DOHH2 (cell line): Measurements from ENCODE around the gene NPM1.

Experiments used
- H3F3A ChIP-seq: fragments of 200-600 bp; sonication (generic), shearing (Covaris generic); 2 replicates; pipeline ENCODE4 v1.6.0; 2016; ENCODE audit warnings: antibody characterized with exemption, mild to moderate bottlenecking; ENCODE audit not compliant: control insufficient read depth, insufficient read depth
- H3K27ac ChIP-seq: fragments of 200-600 bp; sonication (generic); 2 replicates; pipeline ENCODE4 v1.5.1; 2014; ENCODE audit warnings: low read depth, mild to moderate bottlenecking, low read length, moderate library complexity
- H3K27me3 ChIP-seq: fragments of 200-600 bp; sonication (generic); 2 replicates; pipeline ENCODE4 v1.6.1; 2014; ENCODE audit warnings: mild to moderate bottlenecking, low read length, mixed read lengths; ENCODE audit not compliant: control insufficient read depth
- H3K36me3 ChIP-seq: fragments of 200-600 bp; sonication (generic); 2 replicates; pipeline ENCODE4 v1.6.1; 2014; ENCODE audit warnings: mild to moderate bottlenecking, low read length, moderate library complexity, mixed read lengths; ENCODE audit not compliant: control insufficient read depth
- H3K4me1 ChIP-seq: fragments of 200-600 bp; sonication (generic); 2 replicates; pipeline ENCODE4 v1.6.1; 2014; ENCODE audit warnings: mild to moderate bottlenecking, low read length, mixed read lengths; ENCODE audit not compliant: control insufficient read depth
- H3K4me2 ChIP-seq: fragments of 200-600 bp; sonication (generic); 2 replicates; pipeline ENCODE4 v1.6.0; 2014; ENCODE audit warnings: mild to moderate bottlenecking, low read length, moderate library complexity
- H3K4me3 ChIP-seq: fragments of 200-600 bp; sonication (generic); 2 replicates; pipeline ENCODE4 v1.5.1; 2014; ENCODE audit warnings: mild to moderate bottlenecking, low read length, mixed read lengths
- H3K79me2 ChIP-seq: fragments of 200-600 bp; sonication (generic); 2 replicates; pipeline ENCODE4 v1.6.1; 2014; ENCODE audit warnings: mild to moderate bottlenecking, low read length, mixed read lengths; ENCODE audit not compliant: control insufficient read depth
- H3K9me2 ChIP-seq: fragments of 200-600 bp; sonication (generic); replicated peaks from 2 replicates; pipeline ENCODE4 v1.6.1; 2014; ENCODE audit warnings: mild to moderate bottlenecking, low read length, mixed read lengths; ENCODE audit not compliant: control insufficient read depth
- H3K9me3 ChIP-seq: fragments of 200-600 bp; sonication (generic); 2 replicates; pipeline ENCODE4 v1.6.1; 2014; ENCODE audit warnings: antibody characterized with exemption, low read length, mixed read lengths; ENCODE audit not compliant: control insufficient read depth, insufficient read depth
- H4K20me1 ChIP-seq: fragments of 200-600 bp; sonication (generic); 2 replicates; pipeline ENCODE4 v1.6.0; 2014; ENCODE audit warnings: low read depth, mild to moderate bottlenecking, antibody characterized with exemption, low read length, moderate library complexity; ENCODE audit not compliant: control insufficient read depth, insufficient read depth
- EZH2phosphoT487 ChIP-seq: fragments of 200-600 bp; sonication (generic); IDR thresholded peaks from 2 replicates; pipeline ENCODE4 v1.6.1; 2017; ENCODE audit warnings: borderline replicate concordance, mild to moderate bottlenecking, antibody characterized with exemption, low read length, moderate library complexity, mixed read lengths
- TF ChIP-seq, protein P1 (sequence below): fragments of 200-600 bp; sonication (generic); IDR thresholded peaks from one replicate; pipeline ENCODE4 v1.5.1; 2014; ENCODE audit warnings: antibody characterized with exemption, mild to moderate bottlenecking, low read depth, low read length; ENCODE audit not compliant: poor library complexity, severe bottlenecking

The NPM1 gene

GRCh38 chr5:171367424-171368370 is 20.0 kb upstream of the NPM1 start:
- H3K27ac ChIP-seq, result no peak overlapping the region
- no peaks in the 10 kb centered on the region for H3K79me2 ChIP-seq
- TF ChIP-seq, protein P1, sequence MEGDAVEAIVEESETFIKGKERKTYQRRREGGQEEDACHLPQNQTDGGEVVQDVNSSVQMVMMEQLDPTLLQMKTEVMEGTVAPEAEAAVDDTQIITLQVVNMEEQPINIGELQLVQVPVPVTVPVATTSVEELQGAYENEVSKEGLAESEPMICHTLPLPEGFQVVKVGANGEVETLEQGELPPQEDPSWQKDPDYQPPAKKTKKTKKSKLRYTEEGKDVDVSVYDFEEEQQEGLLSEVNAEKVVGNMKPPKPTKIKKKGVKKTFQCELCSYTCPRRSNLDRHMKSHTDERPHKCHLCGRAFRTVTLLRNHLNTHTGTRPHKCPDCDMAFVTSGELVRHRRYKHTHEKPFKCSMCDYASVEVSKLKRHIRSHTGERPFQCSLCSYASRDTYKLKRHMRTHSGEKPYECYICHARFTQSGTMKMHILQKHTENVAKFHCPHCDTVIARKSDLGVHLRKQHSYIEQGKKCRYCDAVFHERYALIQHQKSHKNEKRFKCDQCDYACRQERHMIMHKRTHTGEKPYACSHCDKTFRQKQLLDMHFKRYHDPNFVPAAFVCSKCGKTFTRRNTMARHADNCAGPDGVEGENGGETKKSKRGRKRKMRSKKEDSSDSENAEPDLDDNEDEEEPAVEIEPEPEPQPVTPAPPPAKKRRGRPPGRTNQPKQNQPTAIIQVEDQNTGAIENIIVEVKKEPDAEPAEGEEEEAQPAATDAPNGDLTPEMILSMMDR, result no peak
- no peak for TF ChIP-seq EZH2phosphoT487
- no peaks in the 10 kb centered on the region for H3K27me3 ChIP-seq
- no peaks in the 10 kb centered on the region for H3F3A ChIP-seq
- no peak overlapping the region for H3K4me3 ChIP-seq
- H4K20me1 ChIP-seq, result no peaks in the 10 kb centered on the region
- H3K9me2 ChIP-seq, result no peaks in the 10 kb centered on the region
- no peak overlapping the region for H3K4me2 ChIP-seq
- no peaks in the 10 kb centered on the region for H3K9me3 ChIP-seq
- no peaks in the 10 kb centered on the region for H3K36me3 ChIP-seq
- no peaks in the 10 kb centered on the region for H3K4me1 ChIP-seq

DNA sequence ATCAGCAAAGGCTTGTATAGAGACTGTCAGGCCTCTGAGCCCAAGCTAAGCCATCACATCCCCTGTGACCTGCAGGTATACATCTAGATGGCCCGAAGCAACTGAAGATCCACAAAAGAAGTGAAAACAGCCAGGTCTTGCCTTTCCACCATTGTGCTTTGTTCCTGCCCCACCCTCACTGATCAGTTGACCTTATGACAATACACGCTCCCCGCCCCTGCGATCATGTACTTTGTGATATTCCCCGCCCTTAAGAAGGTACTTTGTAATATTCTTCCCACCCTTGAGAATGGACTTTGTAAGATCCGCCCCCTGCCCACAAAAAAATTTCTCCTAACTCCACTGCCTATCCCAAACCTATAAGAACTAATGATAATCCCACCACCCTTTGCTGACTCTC is 18.6 kb upstream of the NPM1 start:
- Histone ChIP-seq H3K4me2 (no peak overlapping the region), H3K4me1 (no peaks in the 10 kb centered on the region), H3K9me3 (no peaks in the 10 kb centered on the region), H4K20me1 (no peaks in the 10 kb centered on the region), H3K36me3 (no peaks in the 10 kb centered on the region), H3F3A (no peaks in the 10 kb centered on the region), H3K4me3 (no peak overlapping the region), H3K79me2 (no peaks in the 10 kb centered on the region), H3K9me2 (no peaks in the 10 kb centered on the region), H3K27me3 (no peaks in the 10 kb centered on the region), H3K27ac (no peak overlapping the region)
- TF ChIP-seq, protein P1, result no peak
- TF ChIP-seq EZH2phosphoT487, result no peak

DNA sequence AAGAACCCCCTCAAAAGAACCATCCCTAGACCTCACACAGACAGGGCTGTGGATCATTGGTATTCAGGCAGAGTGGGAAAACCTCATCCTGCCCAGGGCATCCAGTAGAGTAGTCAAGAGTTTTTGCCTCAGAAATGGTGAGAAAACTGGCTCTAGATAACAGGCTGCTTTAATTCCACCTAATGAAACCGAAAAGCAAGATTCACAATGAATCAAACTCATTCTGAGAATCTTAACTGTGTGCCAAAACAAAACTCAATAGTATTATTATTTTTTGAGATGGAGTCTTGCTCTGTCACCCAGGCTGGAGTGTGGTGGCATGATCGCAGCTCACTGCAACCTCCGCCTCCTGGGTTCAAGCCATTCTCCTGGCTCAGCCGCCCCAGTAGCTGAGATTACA is 17.8 kb upstream of the NPM1 start:
- H4K20me1 ChIP-seq, result no peaks in the 10 kb centered on the region
- H3K4me1 ChIP-seq, result no peaks in the 10 kb centered on the region
- H3K27me3 ChIP-seq, result no peaks in the 10 kb centered on the region
- H3K9me2 ChIP-seq, result no peaks in the 10 kb centered on the region
- no peaks in the 10 kb centered on the region for H3F3A ChIP-seq
- H3K9me3 ChIP-seq, result no peaks in the 10 kb centered on the region
- no peaks in the 10 kb centered on the region for H3K79me2 ChIP-seq
- H3K4me2 ChIP-seq, result no peak overlapping the region
- no peaks in the 10 kb centered on the region for H3K36me3 ChIP-seq
- no peak overlapping the region for H3K4me3 ChIP-seq
- no peak overlapping the region for H3K27ac ChIP-seq
- no peak for TF ChIP-seq EZH2phosphoT487
- TF ChIP-seq, protein P1, result no peak
